ENCODE measurements around the gene TREX2. TPM values are rescaled to one million over a fixed set of nuclear protein-coding genes. Genes with fewer than 3 reads are reported as not detected.
A peak's percentile ranks its signal among the peaks of the same experiment; 100 is the strongest.

Gene TREX2
- total RNA-seq, 8 experiments from 2014 or later: 0.05 to 0.70 (median 0.38) TPM; not detected in 3

- ATAC-seq (replicated peaks in 6 of 8): peak in 1 of 8 experiments; percentile 9
- no peaks in the 10 kb centered on the region for H3K4me1 ChIP-seq (replicated peaks in 1 of 2)
- no peak overlapping the region for H3K27ac ChIP-seq
- 20 to 84% (median 80%) methylated on average over 1 to 7 of the region's 23 CpGs; no CpG with 5 or more reads in 7 of the 10 experiments for WGBS, 10 experiments
- no peak overlapping the region for H3K4me3 ChIP-seq
- in situ Hi-C loops (cut with MboI; ENCODE audit: low pct_unique_long_range_greater_than_20kb in 2 of 9, low sequenced_read_pairs in 9 of 9, unreplicated experiment in 9 of 9): loop anchor here in 1 of 9 experiments (25.0 kb wide), 1 partner anchor 376 kb away; no protein-coding TSS in a partner anchor
Measured at GRCh38 chrX:153412746-153413720, 32.8 kb downstream of the TREX2 start.

GRCh38 chrX:153411988-153412574 lies 33.8 kb downstream of the TREX2 start:
- in situ Hi-C loops (cut with MboI; ENCODE audit: low pct_unique_long_range_greater_than_20kb in 2 of 9, low sequenced_read_pairs in 9 of 9, unreplicated experiment in 9 of 9): loop anchor here in 1 of 9 experiments (25.0 kb wide), 1 partner anchor 375 kb away; no protein-coding TSS in a partner anchor
- WGBS, 10 experiments: 71% methylated on average over 6 of the region's 17 CpGs; no CpG with 5 or more reads in 9 of the 10 experiments
- Histone ChIP-seq H3K27ac (no peak overlapping the region), H3K4me3 (no peak overlapping the region), H3K4me1 (replicated peaks in 1 of 2) (no peaks in the 10 kb centered on the region)
- ATAC-seq (replicated peaks in 6 of 8): no peak

GRCh38 chrX:153411255-153411987 lies 34.4 kb downstream of the TREX2 start, which contains the start of gene ZFP92:
ZFP92 (plus strand) TSS chrX:153411472; CDS start chrX:153418323, 6,851 bp downstream.
- Histone ChIP-seq H3K4me3 (no peak within 1 kb of the TSS), H3K27ac (no peak within 1 kb of the TSS), H3K4me1 (replicated peaks in 1 of 2) (no peaks in the 10 kb centered on the region)
- in situ Hi-C loops (cut with MboI; ENCODE audit: low pct_unique_long_range_greater_than_20kb in 2 of 9, low sequenced_read_pairs in 9 of 9, unreplicated experiment in 9 of 9): loop anchor here in 1 of 9 experiments (25.0 kb wide), 1 partner anchor 374 kb away; no protein-coding TSS in a partner anchor
- peak in 5 of 8 experiments; percentile 24 to 62 (median 27) for ATAC-seq (replicated peaks in 6 of 8)
- WGBS, 10 experiments: no CpG with 5 or more reads among the region's 75 CpGs

- Histone ChIP-seq H3K4me3 (no peak overlapping the region), H3K27ac (no peak overlapping the region), H3K4me1 (replicated peaks in 1 of 2) (no peaks in the 10 kb centered on the region)
- no peak for ATAC-seq (replicated peaks in 6 of 8)
- 56% methylated on average over 3 of the region's 12 CpGs; no CpG with 5 or more reads in 9 of the 10 experiments for WGBS, 10 experiments
- in situ Hi-C loops (cut with MboI; ENCODE audit: low pct_unique_long_range_greater_than_20kb in 2 of 9, low sequenced_read_pairs in 9 of 9, unreplicated experiment in 9 of 9): loop anchor here in 1 of 9 experiments (25.0 kb wide), 1 partner anchor 374 kb away; no protein-coding TSS in a partner anchor
Measured at GRCh38 chrX:153410888-153411254, 35.0 kb downstream of the TREX2 start.

GRCh38 chrX:153410373-153410772 lies 35.5 kb downstream of the TREX2 start:
- in situ Hi-C loops (cut with MboI; ENCODE audit: low pct_unique_long_range_greater_than_20kb in 2 of 9, low sequenced_read_pairs in 9 of 9, unreplicated experiment in 9 of 9): loop anchor here in 1 of 9 experiments (25.0 kb wide), 1 partner anchor 373 kb away; no protein-coding TSS in a partner anchor
- Histone ChIP-seq H3K4me3 (no peak overlapping the region), H3K4me1 (replicated peaks in 1 of 2) (no peaks in the 10 kb centered on the region), H3K27ac (no peak overlapping the region)
- 85 to 93% methylated on average over 3 to 6 of the region's 15 CpGs; no CpG with 5 or more reads in 8 of the 10 experiments for WGBS, 10 experiments
- no peak for ATAC-seq (replicated peaks in 6 of 8)

- Histone ChIP-seq H3K4me3 (no peak overlapping the region), H3K4me1 (replicated peaks in 1 of 2) (no peaks in the 10 kb centered on the region), H3K27ac (no peak overlapping the region)
- in situ Hi-C loops (cut with MboI; ENCODE audit: low pct_unique_long_range_greater_than_20kb in 2 of 9, low sequenced_read_pairs in 9 of 9, unreplicated experiment in 9 of 9): loop anchor here in 1 of 9 experiments (25.0 kb wide), 1 partner anchor 372 kb away; no protein-coding TSS in a partner anchor
- no peak for ATAC-seq (replicated peaks in 6 of 8)
- 85% methylated on average over 9 of the region's 30 CpGs; no CpG with 5 or more reads in 9 of the 10 experiments for WGBS, 10 experiments
Measured at GRCh38 chrX:153409414-153410101, 36.3 kb downstream of the TREX2 start.

- in situ Hi-C loops (cut with MboI; ENCODE audit: low pct_unique_long_range_greater_than_20kb in 2 of 9, low sequenced_read_pairs in 9 of 9, unreplicated experiment in 9 of 9): loop anchor here in 1 of 9 experiments (25.0 kb wide), 1 partner anchor 372 kb away; no protein-coding TSS in a partner anchor
- 47% methylated on average over 2 of the region's 12 CpGs; no CpG with 5 or more reads in 9 of the 10 experiments for WGBS, 10 experiments
- no peaks in the 10 kb centered on the region for H3K4me1 ChIP-seq (replicated peaks in 1 of 2)
- H3K27ac ChIP-seq: no peak overlapping the region
- ATAC-seq (replicated peaks in 6 of 8): no peak
- no peak overlapping the region for H3K4me3 ChIP-seq
Measured at GRCh38 chrX:153408871-153409351, 36.9 kb downstream of the TREX2 start.

GRCh38 chrX:153408221-153408721 lies 37.6 kb downstream of the TREX2 start:
- no peak for ATAC-seq (replicated peaks in 6 of 8)
- Histone ChIP-seq H3K27ac (no peak overlapping the region), H3K4me1 (replicated peaks in 1 of 2) (no peaks in the 10 kb centered on the region), H3K4me3 (no peak overlapping the region)
- in situ Hi-C loops (cut with MboI; ENCODE audit: low pct_unique_long_range_greater_than_20kb in 2 of 9, low sequenced_read_pairs in 9 of 9, unreplicated experiment in 9 of 9): loop anchor here in 1 of 9 experiments (25.0 kb wide), 1 partner anchor 371 kb away; no protein-coding TSS in a partner anchor
- 50% methylated on average over 5 of the region's 10 CpGs; no CpG with 5 or more reads in 9 of the 10 experiments for WGBS, 10 experiments

GRCh38 chrX:153407736-153408135 lies 38.1 kb downstream of the TREX2 start:
- no peaks in the 10 kb centered on the region for H3K4me1 ChIP-seq (replicated peaks in 1 of 2)
- ATAC-seq (replicated peaks in 6 of 8): no peak
- no peak overlapping the region for H3K4me3 ChIP-seq
- in situ Hi-C loops (cut with MboI; ENCODE audit: low pct_unique_long_range_greater_than_20kb in 2 of 9, low sequenced_read_pairs in 9 of 9, unreplicated experiment in 9 of 9): loop anchor here in 1 of 9 experiments (25.0 kb wide), 1 partner anchor 370 kb away; no protein-coding TSS in a partner anchor
- no peak overlapping the region for H3K27ac ChIP-seq
- 63 to 100% methylated on average over 1 to 2 of the region's 3 CpGs; no CpG with 5 or more reads in 8 of the 10 experiments for WGBS, 10 experiments

GRCh38 chrX:153406903-153407302 lies 39.0 kb downstream of the TREX2 start:
- in situ Hi-C loops (cut with MboI; ENCODE audit: low pct_unique_long_range_greater_than_20kb in 2 of 9, low sequenced_read_pairs in 9 of 9, unreplicated experiment in 9 of 9): loop anchor here in 1 of 9 experiments (25.0 kb wide), 1 partner anchor 370 kb away; no protein-coding TSS in a partner anchor
- no peak overlapping the region for H3K4me3 ChIP-seq
- H3K27ac ChIP-seq: no peak overlapping the region
- ATAC-seq (replicated peaks in 6 of 8): no peak
- no peaks in the 10 kb centered on the region for H3K4me1 ChIP-seq (replicated peaks in 1 of 2)
- WGBS, 10 experiments: 0 to 33% methylated on average over 1 of the region's 7 CpGs; no CpG with 5 or more reads in 8 of the 10 experiments

- 0 to 50% (median 10%) methylated on average over 1 of the region's 9 CpGs; no CpG with 5 or more reads in 7 of the 10 experiments for WGBS, 10 experiments
- Histone ChIP-seq H3K4me3 (no peak overlapping the region), H3K4me1 (replicated peaks in 1 of 2) (no peaks in the 10 kb centered on the region), H3K27ac (no peak overlapping the region)
- ATAC-seq (replicated peaks in 6 of 8): no peak
- in situ Hi-C loops (cut with MboI; ENCODE audit: low pct_unique_long_range_greater_than_20kb in 2 of 9, low sequenced_read_pairs in 9 of 9, unreplicated experiment in 9 of 9): loop anchor here in 1 of 9 experiments (25.0 kb wide), 1 partner anchor 369 kb away; no protein-coding TSS in a partner anchor
Measured at GRCh38 chrX:153406011-153406410, 39.8 kb downstream of the TREX2 start.
